ACC112 (cell line): ENCODE measurements around the gene WDR90.

Experiments
- H2AFZ ChIP-seq: fragments of 200-600 bp; sonication (generic); one replicate; pipeline ENCODE4 v1.6.0; 2017; ENCODE audit warnings: antibody characterized with exemption, low read length; ENCODE audit not compliant: unreplicated experiment
- H3K27ac ChIP-seq: fragments of 200-600 bp; sonication (generic); 2 replicates; pipeline ENCODE4 v1.5.1; 2014; ENCODE audit warnings: low read depth, mild to moderate bottlenecking, antibody characterized with exemption, low read length, moderate library complexity
- H3K27me3 ChIP-seq: fragments of 200-600 bp; sonication (generic); 2 replicates; pipeline ENCODE4 v1.6.1; 2014; ENCODE audit warnings: mild to moderate bottlenecking, antibody characterized with exemption, low read length, moderate library complexity, mixed read lengths; ENCODE audit not compliant: insufficient read depth
- H3K36me3 ChIP-seq: fragments of 200-600 bp; sonication (generic); 2 replicates; pipeline ENCODE4 v1.6.1; 2016; ENCODE audit warnings: mild to moderate bottlenecking, antibody characterized with exemption, low read length, moderate library complexity, mixed read lengths; ENCODE audit not compliant: insufficient read depth
- H3K4me1 ChIP-seq: fragments of 200-600 bp; sonication (generic); one replicate; pipeline ENCODE4 v1.6.1; 2016; ENCODE audit warnings: low read length, mixed read lengths; ENCODE audit not compliant: insufficient read depth, unreplicated experiment, control insufficient read depth
- H3K4me3 ChIP-seq: fragments of 200-600 bp; sonication (generic); 2 replicates; pipeline ENCODE4 v1.5.1; 2014; ENCODE audit warnings: mild to moderate bottlenecking, low read depth, low read length
- H3K79me2 ChIP-seq: fragments of 200-600 bp; sonication (generic); one replicate; pipeline ENCODE4 v1.6.0; 2016; ENCODE audit warnings: low read length; ENCODE audit not compliant: control insufficient read depth, unreplicated experiment, insufficient read depth

The WDR90 gene

DNA sequence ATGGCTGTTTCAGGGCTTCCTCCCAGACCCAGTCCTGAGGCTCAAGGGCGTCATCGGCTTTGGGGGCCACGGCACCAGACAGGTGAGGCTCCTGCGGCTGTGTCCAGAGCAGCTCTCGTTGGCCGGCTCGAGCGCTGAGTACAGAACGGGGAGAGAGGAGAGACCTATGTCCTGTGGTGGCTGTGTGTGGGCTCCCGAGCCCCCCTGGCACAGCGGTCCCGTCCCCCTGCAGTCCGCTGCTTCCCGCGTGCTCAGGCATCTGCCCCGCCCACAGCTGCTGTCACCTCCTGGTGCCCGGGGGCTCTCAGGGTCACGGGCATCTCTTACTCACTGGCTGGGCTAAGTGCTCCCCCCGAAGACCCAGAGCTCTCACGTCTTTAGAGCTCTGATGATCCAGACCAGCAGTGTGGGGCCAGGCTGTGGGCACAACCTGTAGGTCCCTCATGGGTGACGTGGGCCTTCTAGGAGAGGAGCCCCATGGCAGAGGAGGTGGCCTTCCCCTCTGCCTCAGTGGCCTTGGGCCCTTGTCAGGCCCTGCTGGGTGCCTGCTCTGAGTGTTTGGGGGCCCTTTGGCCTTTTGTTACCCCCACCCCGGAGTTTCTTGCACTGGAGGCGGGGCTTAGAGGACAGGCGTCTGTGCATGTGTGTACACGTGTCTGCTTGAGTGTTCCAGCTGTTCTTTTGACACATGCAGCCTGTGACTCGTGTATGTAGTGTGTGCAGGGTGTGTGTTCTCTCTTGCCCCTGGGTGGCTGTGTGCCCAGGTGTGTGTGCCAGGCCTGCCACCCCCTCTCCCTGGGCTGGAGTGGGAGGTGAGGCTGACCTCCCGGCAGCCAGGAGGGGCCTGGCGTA, 3.5 kb downstream of the WDR90 start:
- H3K4me1 ChIP-seq: peaks cover 7% of the 10 kb centered on the region
- peaks cover 3% of the 10 kb centered on the region for H3K79me2 ChIP-seq
- no peak overlapping the region for H3K27ac ChIP-seq
- no peaks in the 10 kb centered on the region for H3K36me3 ChIP-seq
- no peaks in the 10 kb centered on the region for H3K27me3 ChIP-seq
- no peak overlapping the region for H3K4me3 ChIP-seq
- no peak overlapping the region for H2AFZ ChIP-seq

DNA sequence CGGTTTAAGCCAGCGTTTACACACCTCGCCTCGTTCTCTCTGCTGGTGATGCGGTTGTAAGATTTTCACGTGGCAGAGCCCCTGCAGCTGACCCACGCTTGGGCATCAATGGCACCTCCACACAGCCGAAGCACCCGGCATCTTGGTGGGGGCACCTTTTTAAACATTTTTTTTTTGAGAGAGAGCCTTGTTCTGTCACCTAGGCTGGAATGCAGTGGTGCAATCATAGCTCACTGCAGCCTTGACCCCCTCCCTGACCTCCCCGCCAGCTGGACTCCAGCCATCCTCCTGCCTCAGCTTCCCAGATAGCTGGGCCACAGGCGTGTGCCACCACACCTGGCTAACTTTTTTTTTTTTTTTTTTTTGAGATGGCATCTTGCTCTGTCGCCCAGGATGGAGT, 4.9 kb downstream of the WDR90 start:
- Histone ChIP-seq H3K27me3 (no peaks in the 10 kb centered on the region), H3K4me3 (no peak overlapping the region), H3K4me1 (peaks cover 4% of the 10 kb centered on the region), H3K36me3 (no peaks in the 10 kb centered on the region), H3K79me2 (peaks cover 3% of the 10 kb centered on the region), H3K27ac (no peak overlapping the region), H2AFZ (no peak overlapping the region)

DNA sequence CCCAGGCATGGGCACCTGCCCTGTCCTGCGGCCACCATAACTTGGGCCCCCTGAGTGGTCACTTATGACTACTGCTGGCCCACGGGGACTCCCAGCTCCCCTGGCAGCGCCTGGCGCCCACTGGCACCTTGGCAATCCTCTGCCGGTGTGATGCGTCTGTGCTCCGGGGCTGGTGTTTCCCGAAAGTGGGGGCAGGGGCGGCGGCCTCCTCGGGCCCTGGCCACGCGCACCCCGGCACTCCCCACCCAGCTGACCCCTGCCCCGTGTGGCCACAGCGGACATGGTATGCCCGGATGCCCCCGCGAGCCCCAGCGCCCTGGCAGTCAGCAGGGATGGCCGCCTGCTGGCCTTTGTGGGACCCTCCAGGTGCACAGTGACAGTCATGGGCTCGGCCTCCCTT, 8.3 kb downstream of the WDR90 start:
- peaks cover 3% of the 10 kb centered on the region for H3K4me1 ChIP-seq
- no peak overlapping the region for H3K27ac ChIP-seq
- no peaks in the 10 kb centered on the region for H3K27me3 ChIP-seq
- no peak overlapping the region for H3K4me3 ChIP-seq
- no peak overlapping the region for H2AFZ ChIP-seq
- H3K36me3 ChIP-seq: no peaks in the 10 kb centered on the region
- no peaks in the 10 kb centered on the region for H3K79me2 ChIP-seq

DNA sequence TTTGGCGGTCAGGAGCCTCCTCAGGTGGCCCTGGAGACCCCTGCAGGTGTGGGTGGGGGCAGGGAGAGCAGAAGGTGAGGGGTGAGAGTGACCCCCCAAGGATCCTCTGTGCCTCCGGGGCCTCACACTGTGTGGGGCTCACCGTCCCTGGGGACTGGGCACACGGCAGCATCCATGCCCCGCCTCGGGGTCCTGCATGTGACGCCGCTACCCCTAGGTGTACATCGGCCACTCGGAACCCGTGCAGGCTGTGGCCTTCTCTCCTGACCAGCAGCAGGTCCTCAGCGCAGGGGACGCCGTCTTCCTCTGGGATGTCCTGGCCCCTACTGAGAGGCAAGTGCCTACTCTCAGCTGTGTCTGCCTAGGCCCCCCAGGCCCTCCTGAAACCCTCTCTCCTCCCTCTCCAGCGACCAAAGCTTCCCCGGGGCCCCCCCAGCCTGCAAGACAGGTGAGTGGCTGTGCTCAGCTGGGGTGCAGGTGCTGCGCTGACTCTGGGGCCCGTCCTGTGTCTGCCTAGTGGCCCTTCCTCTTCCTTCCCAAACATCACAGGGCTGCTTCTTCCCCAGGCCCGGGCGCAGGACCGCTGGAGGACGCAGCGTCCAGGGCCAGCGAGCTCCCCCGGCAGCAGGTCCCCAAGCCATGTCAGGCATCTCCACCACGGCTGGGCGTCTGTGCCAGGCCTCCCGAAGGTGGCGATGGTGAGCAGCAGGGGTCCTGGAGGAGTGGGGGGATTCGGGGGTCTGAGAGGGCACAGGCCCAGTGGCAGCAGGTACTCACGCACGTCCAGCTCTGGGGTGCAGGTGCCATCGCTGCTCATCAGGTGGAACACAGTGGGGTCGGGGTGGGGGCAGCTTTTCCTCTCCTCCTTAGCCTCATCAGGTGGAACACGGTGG, 9.8 kb downstream of the WDR90 start:
- no peak overlapping the region for H2AFZ ChIP-seq
- H3K36me3 ChIP-seq: no peaks in the 10 kb centered on the region
- H3K27me3 ChIP-seq: no peaks in the 10 kb centered on the region
- H3K27ac ChIP-seq: no peak overlapping the region
- H3K79me2 ChIP-seq: no peaks in the 10 kb centered on the region
- H3K4me3 ChIP-seq: no peak overlapping the region
- H3K4me1 ChIP-seq: peaks cover 3% of the 10 kb centered on the region

DNA sequence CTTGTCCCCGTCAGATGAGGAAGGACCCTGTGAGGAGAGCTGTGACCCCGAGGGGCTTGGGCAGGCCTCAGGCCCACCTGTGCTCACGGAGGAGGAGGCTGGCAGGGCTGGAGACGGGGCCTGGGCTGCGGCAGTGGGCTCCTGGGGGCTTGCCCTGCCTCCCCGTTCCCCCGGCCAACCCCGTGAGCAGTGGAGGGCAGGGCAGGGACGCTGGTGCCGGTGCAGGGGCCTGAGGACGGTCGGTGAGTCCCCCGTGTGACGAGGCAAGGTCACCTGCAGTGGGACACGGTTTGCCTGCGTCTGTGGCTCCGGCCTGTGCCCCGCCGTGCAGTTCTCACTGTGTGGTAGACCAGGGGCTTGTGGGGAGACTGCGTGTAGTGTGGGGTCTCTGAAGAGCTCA, 10.5 kb downstream of the WDR90 start:
- no peak overlapping the region for H3K27ac ChIP-seq
- no peak overlapping the region for H3K4me3 ChIP-seq
- H3K27me3 ChIP-seq: no peaks in the 10 kb centered on the region
- peaks cover 3% of the 10 kb centered on the region for H3K4me1 ChIP-seq
- H2AFZ ChIP-seq: no peak overlapping the region
- H3K36me3 ChIP-seq: no peaks in the 10 kb centered on the region
- H3K79me2 ChIP-seq: no peaks in the 10 kb centered on the region

DNA sequence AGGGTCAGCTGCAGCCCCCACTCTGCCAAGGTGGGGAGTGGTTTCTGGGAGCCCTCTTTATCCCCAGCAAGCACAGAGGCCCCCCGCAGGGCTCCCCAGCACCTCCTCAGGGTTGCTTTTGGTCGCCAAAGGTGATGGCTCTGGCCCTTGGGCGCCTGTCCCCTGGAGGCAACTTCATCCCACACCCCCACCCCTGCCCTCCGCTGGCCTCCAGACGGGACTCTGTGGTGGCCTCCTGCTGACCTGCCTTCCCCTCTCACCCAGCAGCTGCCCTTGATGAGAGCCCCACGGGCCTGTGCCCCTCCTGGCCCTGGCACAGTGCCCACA, 10.9 kb downstream of the WDR90 start:
- Histone ChIP-seq H3K27me3 (no peaks in the 10 kb centered on the region), H3K36me3 (no peaks in the 10 kb centered on the region), H3K79me2 (no peaks in the 10 kb centered on the region), H3K27ac (no peak overlapping the region), H2AFZ (no peak overlapping the region), H3K4me3 (no peak overlapping the region), H3K4me1 (peaks cover 3% of the 10 kb centered on the region)

DNA sequence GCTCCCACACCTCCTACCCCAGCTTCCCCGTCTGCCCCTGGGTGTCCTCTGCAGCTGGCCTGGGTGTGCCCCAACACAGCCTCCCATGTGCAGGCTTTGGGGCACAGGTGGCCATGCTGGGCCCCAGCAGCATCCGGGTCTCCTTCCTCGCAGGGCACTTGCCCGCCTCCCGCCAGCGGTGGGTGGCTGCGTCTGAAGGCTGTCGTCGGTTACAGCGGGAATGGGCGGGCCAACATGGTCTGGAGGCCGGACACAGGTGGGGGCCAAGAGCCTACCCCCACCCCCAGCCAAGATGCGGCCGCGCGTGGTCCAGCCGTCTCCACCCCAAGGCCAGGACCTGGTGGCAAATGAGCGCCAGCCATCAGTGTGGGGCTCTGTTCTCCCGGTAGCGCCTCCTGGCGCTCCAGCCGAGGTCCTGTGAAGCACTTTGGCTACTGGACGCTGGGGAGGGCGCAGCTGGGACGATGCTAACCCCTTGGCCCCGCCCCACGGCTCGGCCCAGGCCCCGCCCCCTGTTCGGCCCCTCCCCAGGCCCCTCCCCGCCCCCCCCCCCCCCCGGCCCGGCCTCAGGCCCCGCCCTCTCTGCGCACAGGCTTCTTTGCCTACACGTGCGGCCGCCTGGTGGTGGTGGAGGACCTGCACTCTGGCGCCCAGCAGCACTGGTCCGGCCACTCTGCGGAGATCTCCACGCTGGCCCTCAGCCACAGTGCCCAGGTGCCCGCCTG, 11.5 kb downstream of the WDR90 start:
- Histone ChIP-seq H3K27ac (no peak overlapping the region), H3K36me3 (no peaks in the 10 kb centered on the region), H3K27me3 (no peaks in the 10 kb centered on the region), H3K4me1 (peaks cover 3% of the 10 kb centered on the region), H3K4me3 (no peak overlapping the region), H2AFZ (no peak overlapping the region), H3K79me2 (no peaks in the 10 kb centered on the region)

DNA sequence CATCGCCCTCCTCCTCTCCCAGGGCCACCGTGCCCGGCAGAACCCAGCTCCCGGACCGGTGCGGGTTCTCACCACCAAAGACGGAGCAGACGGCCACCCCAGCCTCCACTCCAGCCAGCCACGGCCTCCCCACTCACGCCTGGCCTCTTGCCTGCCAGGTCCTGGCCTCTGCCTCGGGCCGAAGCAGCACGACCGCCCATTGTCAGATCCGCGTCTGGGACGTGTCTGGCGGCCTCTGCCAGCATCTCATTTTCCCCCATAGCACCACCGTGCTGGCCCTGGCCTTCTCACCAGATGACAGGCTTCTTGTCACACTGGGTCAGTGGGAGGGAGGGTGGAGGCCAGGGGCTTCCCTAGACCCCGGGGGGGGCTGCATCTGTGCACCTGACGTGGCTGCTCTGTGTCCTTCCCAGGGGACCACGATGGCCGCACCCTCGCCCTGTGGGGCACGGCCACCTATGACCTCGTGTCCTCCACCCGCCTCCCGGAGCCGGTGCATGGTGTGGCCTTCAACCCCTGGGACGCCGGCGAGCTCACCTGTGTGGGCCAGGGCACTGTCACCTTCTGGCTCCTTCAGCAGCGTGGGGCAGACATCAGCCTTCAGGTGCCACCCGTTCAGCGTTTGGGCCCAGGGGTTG, 12.1 kb downstream of the WDR90 start:
- Histone ChIP-seq H3K79me2 (no peaks in the 10 kb centered on the region), H3K4me1 (peaks cover 3% of the 10 kb centered on the region), H2AFZ (no peak overlapping the region), H3K27ac (no peak overlapping the region), H3K4me3 (no peak overlapping the region), H3K36me3 (no peaks in the 10 kb centered on the region), H3K27me3 (no peaks in the 10 kb centered on the region)

DNA sequence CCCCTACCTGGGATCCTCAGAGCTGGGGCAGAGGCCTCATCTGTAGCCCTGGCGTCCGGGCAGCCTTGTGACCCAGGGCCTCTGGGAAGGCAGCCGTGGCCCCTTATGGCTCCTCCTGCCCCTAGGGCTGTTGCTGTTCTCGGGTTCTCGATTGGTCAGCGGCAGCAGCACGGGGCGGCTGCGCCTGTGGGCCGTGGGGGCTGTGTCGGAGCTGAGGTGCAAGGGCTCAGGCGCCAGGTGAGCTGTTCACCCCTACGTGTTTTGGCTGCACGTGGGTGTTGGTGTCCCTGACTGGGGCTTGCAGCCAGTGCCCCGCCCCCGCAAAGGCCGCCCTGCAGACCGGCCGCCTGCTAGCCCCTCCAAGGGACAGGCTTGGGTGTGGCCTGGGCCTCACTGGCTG, 12.9 kb downstream of the WDR90 start:
- Histone ChIP-seq H3K79me2 (no peaks in the 10 kb centered on the region), H2AFZ (no peak overlapping the region), H3K4me1 (peaks cover 3% of the 10 kb centered on the region), H3K27me3 (no peaks in the 10 kb centered on the region), H3K27ac (no peak overlapping the region), H3K4me3 (no peak overlapping the region), H3K36me3 (no peaks in the 10 kb centered on the region)

DNA sequence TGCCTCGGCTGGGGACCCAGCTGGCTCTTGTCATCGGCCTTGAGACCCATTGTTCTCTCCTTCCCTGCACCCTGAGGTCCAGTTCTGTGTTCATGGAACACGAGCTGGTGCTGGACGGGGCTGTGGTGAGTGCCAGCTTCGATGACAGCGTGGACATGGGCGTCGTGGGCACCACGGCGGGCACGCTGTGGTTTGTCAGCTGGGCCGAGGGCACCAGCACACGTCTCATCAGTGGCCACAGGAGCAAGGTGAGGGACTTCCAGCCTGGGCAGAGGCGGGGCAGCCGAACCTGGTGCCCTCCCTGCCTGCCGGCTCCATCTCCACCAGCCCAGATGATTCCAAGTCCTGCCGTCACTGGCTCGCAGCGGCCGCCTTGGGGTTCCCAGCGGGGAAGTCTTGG, 13.4 kb downstream of the WDR90 start:
- H3K27me3 ChIP-seq: no peaks in the 10 kb centered on the region
- H3K27ac ChIP-seq: no peak overlapping the region
- H3K79me2 ChIP-seq: no peaks in the 10 kb centered on the region
- peaks cover 3% of the 10 kb centered on the region for H3K4me1 ChIP-seq
- no peak overlapping the region for H3K4me3 ChIP-seq
- no peak overlapping the region for H2AFZ ChIP-seq
- H3K36me3 ChIP-seq: no peaks in the 10 kb centered on the region
